ENCODE results near the gene BIRC6. TPM values are rescaled to one million over a fixed set of nuclear protein-coding genes. Genes with fewer than 3 reads are reported as not detected.

The BIRC6 gene
- total RNA-seq, 1 donor from 2014 or later = 59.4 TPM

DNA sequence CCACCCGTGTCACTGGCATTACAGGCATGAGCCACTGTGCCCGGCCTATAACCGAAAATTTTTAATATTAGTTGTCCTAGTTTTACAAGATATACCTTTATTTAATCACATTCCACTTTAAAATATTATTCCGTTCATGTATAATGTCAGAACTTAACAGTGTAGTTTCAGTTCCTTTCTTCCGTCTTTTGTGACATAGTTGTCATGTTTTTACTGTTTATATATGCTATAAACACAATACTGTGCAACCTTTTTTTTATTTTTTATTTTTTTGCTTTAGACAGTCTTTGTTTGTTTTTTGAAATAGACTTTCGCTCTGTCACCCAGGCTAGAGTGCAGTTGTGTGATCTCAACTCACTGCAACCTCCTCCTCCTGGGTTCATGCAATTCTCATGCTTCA lies 141.5 kb downstream of the BIRC6 start:
- no peaks in the 10 kb centered on the region for H3K27me3 ChIP-seq
- TF ChIP-seq, protein P1, sequence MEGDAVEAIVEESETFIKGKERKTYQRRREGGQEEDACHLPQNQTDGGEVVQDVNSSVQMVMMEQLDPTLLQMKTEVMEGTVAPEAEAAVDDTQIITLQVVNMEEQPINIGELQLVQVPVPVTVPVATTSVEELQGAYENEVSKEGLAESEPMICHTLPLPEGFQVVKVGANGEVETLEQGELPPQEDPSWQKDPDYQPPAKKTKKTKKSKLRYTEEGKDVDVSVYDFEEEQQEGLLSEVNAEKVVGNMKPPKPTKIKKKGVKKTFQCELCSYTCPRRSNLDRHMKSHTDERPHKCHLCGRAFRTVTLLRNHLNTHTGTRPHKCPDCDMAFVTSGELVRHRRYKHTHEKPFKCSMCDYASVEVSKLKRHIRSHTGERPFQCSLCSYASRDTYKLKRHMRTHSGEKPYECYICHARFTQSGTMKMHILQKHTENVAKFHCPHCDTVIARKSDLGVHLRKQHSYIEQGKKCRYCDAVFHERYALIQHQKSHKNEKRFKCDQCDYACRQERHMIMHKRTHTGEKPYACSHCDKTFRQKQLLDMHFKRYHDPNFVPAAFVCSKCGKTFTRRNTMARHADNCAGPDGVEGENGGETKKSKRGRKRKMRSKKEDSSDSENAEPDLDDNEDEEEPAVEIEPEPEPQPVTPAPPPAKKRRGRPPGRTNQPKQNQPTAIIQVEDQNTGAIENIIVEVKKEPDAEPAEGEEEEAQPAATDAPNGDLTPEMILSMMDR (IDR thresholded peaks at IDR 0.05) = no peak
- no peak for DNase-seq (ENCODE audit: low spot score in 2 of 2)
- intact Hi-C loops (cut with DNase I) = no loop called here
- no peak overlapping the region for H3K4me3 ChIP-seq
- H3K4me1 ChIP-seq = no peaks in the 10 kb centered on the region
- no peaks in the 10 kb centered on the region for H3K9me3 ChIP-seq
- peaks cover 34 to 54% of the 10 kb centered on the region in 2 donors for H3K36me3 ChIP-seq
- H3K27ac ChIP-seq = no peak overlapping the region

DNA sequence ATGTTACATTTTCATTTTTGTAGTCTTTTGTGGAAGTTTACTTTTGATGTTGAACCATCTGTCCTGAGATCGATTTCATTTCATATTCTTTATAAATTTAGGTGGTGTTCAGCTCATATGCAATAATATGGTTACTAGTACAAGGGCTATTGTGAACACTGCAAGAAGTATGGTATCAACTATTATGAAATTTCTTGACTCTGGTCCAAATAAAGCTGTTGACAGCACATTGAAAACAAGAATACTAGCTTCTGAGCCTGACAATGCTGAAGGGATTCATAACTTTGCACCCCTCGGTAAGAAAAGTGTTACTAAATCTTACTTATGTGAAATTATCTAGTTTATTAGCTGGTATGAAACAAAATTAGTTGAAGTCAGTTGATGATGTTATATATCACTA lies 146.1 kb downstream of the BIRC6 start:
- no peak for DNase-seq (ENCODE audit: low spot score in 2 of 2)
- Histone ChIP-seq H3K4me3 (no peak overlapping the region), H3K9me3 (no peaks in the 10 kb centered on the region), H3K4me1 (no peaks in the 10 kb centered on the region), H3K36me3 (peaks cover 44 to 48% of the 10 kb centered on the region in 2 donors), H3K27ac (no peak overlapping the region), H3K27me3 (no peaks in the 10 kb centered on the region)
- intact Hi-C loops (cut with DNase I) = no loop called here
- TF ChIP-seq, protein P1 (IDR thresholded peaks at IDR 0.05) = no peak

DNA sequence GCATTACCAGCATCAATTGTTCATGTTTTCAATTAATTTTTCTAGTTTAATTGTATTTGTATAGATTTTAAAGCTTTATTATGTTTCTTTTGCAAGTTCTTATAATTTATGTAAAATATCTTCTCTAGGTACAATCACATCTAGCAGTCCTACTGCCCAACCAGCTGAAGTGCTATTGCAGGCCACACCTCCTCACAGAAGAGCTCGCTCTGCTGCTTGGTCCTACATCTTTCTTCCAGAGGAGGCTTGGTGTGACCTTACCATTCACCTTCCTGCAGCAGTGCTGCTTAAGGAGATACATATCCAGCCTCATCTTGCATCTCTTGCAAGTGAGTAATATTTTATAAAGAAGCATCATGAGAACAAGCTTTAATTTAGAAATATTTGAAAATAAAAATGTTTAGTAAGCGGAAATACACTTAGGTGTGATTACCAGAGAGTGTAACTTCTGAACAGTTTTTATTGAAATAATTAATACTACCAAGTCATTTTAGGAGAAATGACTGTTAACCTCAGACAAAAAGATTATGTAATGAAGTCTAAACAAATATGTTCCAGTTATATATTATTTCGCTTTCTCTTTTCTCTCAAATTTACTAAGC lies 148.2 kb downstream of the BIRC6 start:
- Histone ChIP-seq H3K27me3 (no peaks in the 10 kb centered on the region), H3K4me1 (no peaks in the 10 kb centered on the region), H3K9me3 (no peaks in the 10 kb centered on the region), H3K27ac (no peak overlapping the region), H3K4me3 (no peak overlapping the region), H3K36me3 (peaks cover 48 to 49% of the 10 kb centered on the region in 2 donors)
- intact Hi-C loops (cut with DNase I) = no loop called here
- TF ChIP-seq, protein P1 (IDR thresholded peaks at IDR 0.05) = no peak
- no peak for DNase-seq (ENCODE audit: low spot score in 2 of 2)

DNA sequence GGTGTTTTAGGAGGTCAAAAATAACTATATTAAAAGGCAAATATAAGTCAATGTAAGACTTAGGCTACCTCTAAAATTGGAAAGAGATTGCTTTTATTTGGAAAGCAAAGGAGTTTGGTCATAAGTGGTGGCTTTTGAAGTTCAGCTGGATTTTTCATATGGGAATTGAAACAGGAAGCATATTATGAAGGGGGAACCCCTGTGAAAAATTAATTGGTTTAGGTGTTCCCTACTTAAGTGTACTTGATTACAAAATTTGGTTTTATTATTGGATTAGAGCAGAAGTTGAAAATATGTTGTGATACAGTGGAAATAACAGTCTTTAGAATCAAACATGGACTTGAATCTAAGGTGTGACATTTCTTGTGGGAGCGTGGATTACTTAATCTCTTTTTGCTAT lies 149.6 kb downstream of the BIRC6 start:
- H3K4me1 ChIP-seq = no peaks in the 10 kb centered on the region
- peaks cover 42 to 47% of the 10 kb centered on the region in 2 donors for H3K36me3 ChIP-seq
- H3K27ac ChIP-seq = no peak overlapping the region
- TF ChIP-seq, protein P1 (IDR thresholded peaks at IDR 0.05) = no peak
- H3K9me3 ChIP-seq = no peaks in the 10 kb centered on the region
- no peak overlapping the region for H3K4me3 ChIP-seq
- no peak for DNase-seq (ENCODE audit: low spot score in 2 of 2)
- H3K27me3 ChIP-seq = no peaks in the 10 kb centered on the region
- intact Hi-C loops (cut with DNase I) = no loop called here

DNA sequence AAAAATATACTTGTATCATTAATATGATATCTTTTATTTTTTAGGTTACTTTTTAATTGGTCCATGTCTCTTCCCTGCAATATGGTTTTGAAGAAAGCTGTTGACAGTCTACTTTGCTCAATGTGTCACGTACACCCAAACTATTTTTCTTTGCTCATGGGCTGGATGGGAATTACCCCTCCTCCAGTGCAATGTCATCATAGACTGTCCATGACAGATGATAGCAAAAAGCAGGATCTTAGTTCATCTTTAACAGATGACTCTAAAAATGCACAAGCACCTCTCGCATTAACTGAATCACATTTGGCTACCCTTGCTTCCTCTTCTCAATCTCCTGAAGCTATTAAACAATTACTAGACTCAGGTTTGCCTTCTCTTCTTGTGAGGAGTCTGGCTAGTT lies 158.1 kb downstream of the BIRC6 start:
- Histone ChIP-seq H3K27ac (no peak overlapping the region), H3K9me3 (no peaks in the 10 kb centered on the region), H3K27me3 (no peaks in the 10 kb centered on the region), H3K4me1 (no peaks in the 10 kb centered on the region), H3K36me3 (peaks cover 50 to 68% of the 10 kb centered on the region in 2 donors), H3K4me3 (no peak overlapping the region)
- TF ChIP-seq, protein P1 (IDR thresholded peaks at IDR 0.05) = no peak
- intact Hi-C loops (cut with DNase I) = no loop called here
- no peak for DNase-seq (ENCODE audit: low spot score in 2 of 2)

DNA sequence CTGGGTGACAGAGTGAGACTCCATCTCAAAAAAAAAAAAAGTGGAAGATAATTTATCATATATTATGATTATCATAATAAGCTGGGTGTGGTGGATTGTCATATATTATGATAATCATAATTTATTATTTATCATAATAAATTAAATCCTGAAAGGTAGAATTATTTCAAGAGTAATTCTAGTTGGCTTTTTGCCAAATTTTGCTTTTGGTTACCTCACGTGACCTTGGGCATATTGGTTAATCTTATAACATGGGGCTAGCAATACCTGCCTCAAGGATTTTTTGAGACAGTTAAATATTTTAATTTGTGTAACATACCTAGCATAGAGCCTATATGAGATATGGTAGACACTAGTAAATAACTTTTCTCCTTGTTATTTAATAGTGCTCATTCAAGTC lies 159.7 kb downstream of the BIRC6 start:
- Histone ChIP-seq H3K27ac (no peak overlapping the region), H3K27me3 (no peaks in the 10 kb centered on the region), H3K36me3 (peaks cover 48 to 71% of the 10 kb centered on the region in 2 donors), H3K9me3 (no peaks in the 10 kb centered on the region), H3K4me3 (no peak overlapping the region), H3K4me1 (no peaks in the 10 kb centered on the region)
- DNase-seq (ENCODE audit: low spot score in 2 of 2) = no peak
- intact Hi-C loops (cut with DNase I) = no loop called here
- TF ChIP-seq, protein P1 (IDR thresholded peaks at IDR 0.05) = no peak
